Epithelial cell of esophagus (primary cell): ENCODE measurements around the gene TMEM238.
"Not testable (repeated sequence)": the region's sequence is repeated elsewhere in the genome, so short reads cannot be mapped to it uniquely, and the experiment has no call there.

Source experiments
- DNase-seq: peaks from one replicate; pipeline ENCODE4 v3.0.0; 2010; ENCODE audit warnings: low read depth
- H3K4me3 ChIP-seq: 2 replicates; pipeline ENCODE4 v1.5.1; 2011; ENCODE audit warnings: mild to moderate bottlenecking, low read length, control low read depth
- CTCF ChIP-seq: IDR thresholded peaks from 2 replicates; pipeline ENCODE4 v1.5.1; 2011; ENCODE audit warnings: low read depth, mild to moderate bottlenecking, low read length, control low read depth, inconsistent platforms; ENCODE audit not compliant: insufficient read depth; ENCODE audit errors: missing control alignments

The TMEM238 gene

GRCh38 chr19:55333870-55334269 is 50.2 kb downstream of the TMEM238 start:
- TF ChIP-seq CTCF, result no peak
- no peak overlapping the region for H3K4me3 ChIP-seq
- DNase-seq, result no peak

GRCh38 chr19:55329791-55330190 is 54.3 kb downstream of the TMEM238 start:
- DNase-seq, result peak; percentile 48

More at GRCh38 chr19:55329791-55330190, 54.3 kb downstream of the TMEM238 start:
- H3K4me3 ChIP-seq, result not testable (repeated sequence)
